HepG2 (cell line): ENCODE measurements around the gene WDFY1. TPM values are rescaled to one million over a fixed set of nuclear protein-coding genes. Genes with fewer than 3 reads are reported as not detected.

ENCODE experiments used
- ATAD3A ChIP-seq: sonication (generic); formaldehyde crosslinking; IDR thresholded peaks from 2 replicates; pipeline ENCODE4 v1.4.0; 2020; ENCODE audit warnings: missing genetic modification reagents
- ATF7 ChIP-seq, 2 experiments: fragments of 450-650 bp in 1 of 2; sonication (generic) in 1 of 2; formaldehyde crosslinking in 1 of 2; IDR thresholded peaks; 2 replicates each; pipeline versions ENCODE4 v1.4.0 to v1.6.1; 2016 to 2020; ENCODE audit warnings: antibody characterized with exemption in 1 of 2, mild to moderate bottlenecking in 1 of 2, missing genetic modification reagents in 1 of 2
- ATM ChIP-seq: fragments of 450-650 bp; IDR thresholded peaks from 2 replicates; pipeline ENCODE4 v1.7.1; 2017; ENCODE audit warnings: mild to moderate bottlenecking, borderline replicate concordance
- CBX1 ChIP-seq: IDR thresholded peaks from one replicate; pipeline ENCODE4 v1.6.1; 2016; ENCODE audit warnings: antibody characterized with exemption, low read depth
- CEBPB ChIP-seq: IDR thresholded peaks from 2 replicates; pipeline ENCODE4 v1.6.1; 2011; ENCODE audit warnings: low read depth, low read length, improper control_type of control experiment, borderline replicate concordance
- DNMT3B ChIP-seq: conservative IDR thresholded peaks from 2 replicates; pipeline ENCODE4 v1.6.1; 2016; ENCODE audit warnings: missing biosample characterization, control low read depth
- GFI1 ChIP-seq: sonication (generic); formaldehyde crosslinking; IDR thresholded peaks from 2 replicates; pipeline ENCODE4 v1.5.0; 2020; ENCODE audit warnings: missing genetic modification reagents, mild to moderate bottlenecking, borderline replicate concordance
- KAT7 ChIP-seq: IDR thresholded peaks from 2 replicates; pipeline ENCODE4 v1.6.1; 2018; ENCODE audit warnings: borderline replicate concordance, missing compliant biosample characterization
- KLF11 ChIP-seq: IDR thresholded peaks from 2 replicates; pipeline ENCODE4 v1.6.1; 2016; ENCODE audit warnings: missing compliant biosample characterization
- MBD4 ChIP-seq: IDR thresholded peaks from 2 replicates; pipeline ENCODE4 v1.6.1; 2012; ENCODE audit warnings: low read length, inconsistent platforms, borderline replicate concordance
- MTA1 ChIP-seq: sonication (generic); formaldehyde crosslinking; IDR thresholded peaks from 2 replicates; pipeline ENCODE4 v1.4.0; 2020; ENCODE audit warnings: missing genetic modification reagents, mild to moderate bottlenecking, borderline replicate concordance
- NFYC ChIP-seq: IDR thresholded peaks from 2 replicates; pipeline ENCODE4 v1.6.1; 2016; ENCODE audit warnings: missing genetic modification reagents, missing compliant biosample characterization
- RFX5 ChIP-seq: IDR thresholded peaks from 2 replicates; pipeline ENCODE4 v1.6.1; 2011; ENCODE audit warnings: low read depth, low read length, improper control_type of control experiment
- SALL2 ChIP-seq: sonication (generic); formaldehyde crosslinking; IDR thresholded peaks from 2 replicates; pipeline ENCODE4 v1.8.1; 2023; ENCODE audit warnings: mild to moderate bottlenecking, missing genetic modification reagents, inconsistent platforms
- TEAD2 ChIP-seq: sonication (generic); formaldehyde crosslinking; IDR thresholded peaks from 2 replicates; pipeline ENCODE4 v1.9.0; 2021; ENCODE audit warnings: missing genetic modification reagents
- ZBTB1 ChIP-seq: sonication (generic); formaldehyde crosslinking; IDR thresholded peaks from 2 replicates; pipeline ENCODE4 v1.4.0; 2020; ENCODE audit warnings: missing genetic modification reagents, borderline replicate concordance
- ZBTB21 ChIP-seq: sonication (generic); formaldehyde crosslinking; IDR thresholded peaks from 2 replicates; pipeline ENCODE4 v1.4.0; 2020; ENCODE audit warnings: missing genetic modification reagents
- ZMYM2 ChIP-seq: sonication (generic); formaldehyde crosslinking; IDR thresholded peaks from 2 replicates; pipeline ENCODE4 v1.8.0; 2022; ENCODE audit warnings: mild to moderate bottlenecking, missing genetic modification reagents
- ZNF33A ChIP-seq: sonication (generic); formaldehyde crosslinking; IDR thresholded peaks from 2 replicates; pipeline ENCODE4 v1.5.1; 2020; ENCODE audit warnings: missing genetic modification reagents, mild to moderate bottlenecking, moderate library complexity, borderline replicate concordance
- ZNF33B ChIP-seq: sonication (generic); formaldehyde crosslinking; IDR thresholded peaks from 2 replicates; pipeline ENCODE4 v1.5.1; 2020; ENCODE audit warnings: mild to moderate bottlenecking, missing genetic modification reagents
- ZNF563 ChIP-seq: sonication (generic); formaldehyde crosslinking; IDR thresholded peaks from 2 replicates; pipeline ENCODE4 v1.8.0; 2022; ENCODE audit warnings: mild to moderate bottlenecking, moderate library complexity, missing genetic modification reagents
- ZNF614 ChIP-seq: IDR thresholded peaks from 2 replicates; pipeline ENCODE4 v1.6.1; 2018; ENCODE audit warnings: missing biosample characterization, missing genetic modification reagents, inconsistent platforms, borderline replicate concordance
- ZNF652 ChIP-seq: IDR thresholded peaks from 2 replicates; pipeline ENCODE4 v1.6.1; 2016; ENCODE audit warnings: low read depth, borderline replicate concordance
- ZNF746 ChIP-seq: sonication (generic); formaldehyde crosslinking; IDR thresholded peaks from 2 replicates; pipeline ENCODE4 v1.8.0; 2022; ENCODE audit warnings: mild to moderate bottlenecking, missing genetic modification reagents
- ZNF747 ChIP-seq: sonication (generic); formaldehyde crosslinking; IDR thresholded peaks from 2 replicates; pipeline ENCODE4 v1.8.1; 2023; ENCODE audit warnings: missing genetic modification reagents, mild to moderate bottlenecking, borderline replicate concordance
- ZNF891 ChIP-seq: sonication (generic); formaldehyde crosslinking; IDR thresholded peaks from 2 replicates; pipeline ENCODE4 v1.5.0; 2020; ENCODE audit warnings: mild to moderate bottlenecking, missing genetic modification reagents
- polyA plus RNA-seq, 8 experiments: library from polyadenylated mRNA; depleted of rRNA in 3 of 8; stranded (reverse) in 7 of 8; unstranded in 1 of 8; fragments of >200 nt; fragmentation: Illumina TruSeq in 4 of 8; extraction: Trizol in 4 of 8; gene quantifications; 2 replicates each; pipeline versions ENCODE4 v1.2.1 to v1.2.3, GENCODE V29; 2011 to 2016; ENCODE audit warnings: low read depth in 4 of 8, missing spikeins in 1 of 8, mixed read lengths in 1 of 8; ENCODE audit not compliant: insufficient read depth in 1 of 8
- total RNA-seq, 5 experiments: library from RNA; depleted of rRNA; stranded (reverse); fragments of >200 nt; fragmentation: Illumina TruSeq; extraction: Trizol; gene quantifications; 2 replicates each; pipeline ENCODE4 v1.2.3, GENCODE V29; 2016; ENCODE audit warnings: low read depth in 1 of 5
- TF ChIP-seq, protein P1 (sequence below): sonication (generic); formaldehyde crosslinking; IDR thresholded peaks from 2 replicates; pipeline ENCODE4 v1.5.0; 2020; ENCODE audit warnings: missing genetic modification reagents, mild to moderate bottlenecking, borderline replicate concordance
- TF ChIP-seq, protein P2 (sequence below): IDR thresholded peaks from 2 replicates; pipeline ENCODE4 v1.6.1; 2018; ENCODE audit warnings: missing genetic modification reagents
- TF ChIP-seq, protein P3 (sequence below): sonication (generic); formaldehyde crosslinking; IDR thresholded peaks from 2 replicates; pipeline ENCODE4 v1.8.0; 2023; ENCODE audit warnings: mild to moderate bottlenecking, missing genetic modification reagents

Gene WDFY1
- total and polyA plus RNA-seq, 2 of the 13 experiments (the other 11 are each of a cell fraction or from before 2014, with no cell fraction given): 77.0 to 78.4 TPM

- peak; percentile 96 for TF ChIP-seq ATAD3A (CRISPR knock-in tag)
- TF ChIP-seq TEAD2 (CRISPR knock-in tag): no peak
- peak; percentile 73; the same call in 1 of the 2 replicates for TF ChIP-seq KLF11 (CRISPR knock-in tag)
- no peak for TF ChIP-seq MBD4
- TF ChIP-seq ZNF33A (CRISPR knock-in tag): no peak
- TF ChIP-seq, protein P1, sequence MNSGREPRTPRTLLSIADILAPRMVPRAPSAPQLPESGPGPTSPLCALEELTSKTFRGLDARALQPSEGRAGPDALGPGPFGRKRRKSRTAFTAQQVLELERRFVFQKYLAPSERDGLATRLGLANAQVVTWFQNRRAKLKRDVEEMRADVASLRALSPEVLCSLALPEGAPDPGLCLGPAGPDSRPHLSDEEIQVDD (CRISPR knock-in tag): no peak; the same call in 1 of the 2 replicates
- no peak for TF ChIP-seq ATM
- TF ChIP-seq ZNF33B (CRISPR knock-in tag): peak; percentile 96
- no peak for TF ChIP-seq ZBTB1 (CRISPR knock-in tag)
- peak; percentile 94 for TF ChIP-seq SALL2 (CRISPR knock-in tag)
- TF ChIP-seq, protein P2, sequence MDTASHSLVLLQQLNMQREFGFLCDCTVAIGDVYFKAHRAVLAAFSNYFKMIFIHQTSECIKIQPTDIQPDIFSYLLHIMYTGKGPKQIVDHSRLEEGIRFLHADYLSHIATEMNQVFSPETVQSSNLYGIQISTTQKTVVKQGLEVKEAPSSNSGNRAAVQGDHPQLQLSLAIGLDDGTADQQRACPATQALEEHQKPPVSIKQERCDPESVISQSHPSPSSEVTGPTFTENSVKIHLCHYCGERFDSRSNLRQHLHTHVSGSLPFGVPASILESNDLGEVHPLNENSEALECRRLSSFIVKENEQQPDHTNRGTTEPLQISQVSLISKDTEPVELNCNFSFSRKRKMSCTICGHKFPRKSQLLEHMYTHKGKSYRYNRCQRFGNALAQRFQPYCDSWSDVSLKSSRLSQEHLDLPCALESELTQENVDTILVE (CRISPR knock-in tag): peak; percentile 91
- no peak for TF ChIP-seq ATF7 (IDR thresholded peaks at IDR 0.05)
- no peak for TF ChIP-seq ATF7 (CRISPR knock-in tag; IDR thresholded peaks at IDR 0.05)
- peak; percentile 70 for TF ChIP-seq ZNF746 (CRISPR knock-in tag)
- TF ChIP-seq ZBTB21 (CRISPR knock-in tag): 0 out of 2 replicates have a peak, but pooled peaks have one; percentile 47
- TF ChIP-seq ZNF747: peak; percentile 95
- TF ChIP-seq ZNF614 (CRISPR knock-in tag): peak; percentile 94
- TF ChIP-seq ZNF563 (CRISPR knock-in tag): peak; percentile 98
- TF ChIP-seq CEBPB: no peak
- TF ChIP-seq GFI1 (CRISPR knock-in tag): peak; percentile 66; the same call in 1 of the 2 replicates
- TF ChIP-seq RFX5: no peak; the same call in none of the 2 replicates
- no peak for TF ChIP-seq DNMT3B (CRISPR knock-in tag)
- 0 out of 2 replicates have a peak, but pooled peaks have one; percentile 37 for TF ChIP-seq ZMYM2 (CRISPR knock-in tag)
- no peak for TF ChIP-seq MTA1 (CRISPR knock-in tag)
- peak; percentile 84 for TF ChIP-seq ZNF891 (CRISPR knock-in tag)
- peak; percentile 62 for TF ChIP-seq NFYC
- TF ChIP-seq CBX1: peak; percentile 33
- TF ChIP-seq ZNF652 (CRISPR knock-in tag): peak; percentile 58; the same call in 1 of the 2 replicates
- TF ChIP-seq, protein P3, sequence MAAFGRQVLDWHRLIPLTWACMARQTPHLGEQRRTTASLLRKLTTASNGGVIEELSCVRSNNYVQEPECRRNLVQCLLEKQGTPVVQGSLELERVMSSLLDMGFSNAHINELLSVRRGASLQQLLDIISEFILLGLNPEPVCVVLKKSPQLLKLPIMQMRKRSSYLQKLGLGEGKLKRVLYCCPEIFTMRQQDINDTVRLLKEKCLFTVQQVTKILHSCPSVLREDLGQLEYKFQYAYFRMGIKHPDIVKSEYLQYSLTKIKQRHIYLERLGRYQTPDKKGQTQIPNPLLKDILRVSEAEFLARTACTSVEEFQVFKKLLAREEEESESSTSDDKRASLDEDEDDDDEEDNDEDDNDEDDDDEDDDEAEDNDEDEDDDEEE: peak; percentile 96
- peak; percentile 100 for TF ChIP-seq KAT7 (CRISPR knock-in tag)
Measured at GRCh38 chr2:223944703-223945531, at the start of gene WDFY1 (continued).
